Body of pancreas (tissue), 4 donors: ENCODE results near the gene RSF1. TPM values are rescaled to one million over a fixed set of nuclear protein-coding genes. Genes with fewer than 3 reads are reported as not detected.

Source experiments
- ATAC-seq: fragments of 150-250 bp; one replicate; pipeline ENCODE4 v1.9.1; 2016
- DNase-seq, 4 donors: peaks; one replicate each; pipeline ENCODE4 v3.0.0-alpha.2; 2019
- H3K27ac ChIP-seq, 4 donors: fragments of 200-600 bp; sonication (generic); 1 replicate in 3 of 4; 2 replicates in 1 of 4; pipeline versions ENCODE4 v1.5.1 to v1.6.1; 2016 to 2019; ENCODE audit warnings: mild to moderate bottlenecking in 1 of 4, mixed read lengths in 1 of 4, moderate library complexity in 1 of 4
- H3K27me3 ChIP-seq, 2 donors: fragments of 200-600 bp; sonication (generic); one replicate each; pipeline ENCODE4 v1.6.0; 2016; ENCODE audit warnings: mild to moderate bottlenecking in 1 of 2
- H3K36me3 ChIP-seq, 2 donors: fragments of 200-600 bp; sonication (generic); replicated peaks in 1 of 2; 2 replicates each; pipeline ENCODE4 v1.5.1; 2016; ENCODE audit warnings: low read depth in 2 of 2; ENCODE audit not compliant: insufficient read depth in 1 of 2
- H3K4me1 ChIP-seq: fragments of 200-600 bp; sonication (generic); one replicate; pipeline ENCODE4 v1.6.0; 2016
- H3K4me3 ChIP-seq, 2 donors: fragments of 200-600 bp; sonication (generic); 1 replicate in 1 of 2; 2 replicates in 1 of 2; pipeline ENCODE4 v1.5.1; 2016 to 2019
- H3K9me3 ChIP-seq, 3 donors: fragments of 200-600 bp; sonication (generic); 1 replicate in 2 of 3; 2 replicates in 1 of 3; pipeline ENCODE4 v1.5.1; 2016
- POLR2A ChIP-seq, 3 donors: fragments of 450-650 bp; IDR thresholded peaks; one replicate each; pipeline ENCODE4 v1.6.1; 2016; ENCODE audit warnings: antibody characterized with exemption in 3 of 3, mild to moderate bottlenecking in 2 of 3
- WGBS, 2 donors: methylation state at CpG; one replicate each; pipeline ENCODE4 v1.1.5; 2017; 5-methylcytosine and 5-hydroxymethylcytosine counted together
- intact Hi-C: fragments of 100-400 bp; cut with DNase I; formaldehyde crosslinking; loops from one replicate; pipeline ENCODE4 v1.15.1; 2023
- total RNA-seq, 2 donors: library from RNA; depleted of rRNA; stranded (reverse); fragments of >200 nt; gene quantifications; one replicate each; pipeline ENCODE4 v1.1.0, GENCODE V29; 2016
- TF ChIP-seq, protein P1 (sequence below), 7 experiments: fragments of 450-650 bp in 4 of 7; fragments of 200-600 bp in 3 of 7; sonication (generic) in 3 of 7; IDR thresholded peaks; one replicate each; pipeline ENCODE4 v1.5.1; 2016 to 2019; ENCODE audit warnings: antibody characterized with exemption in 7 of 7

The RSF1 gene
- total RNA-seq, 2 donors from 2014 or later = 18.2 to 129 TPM

- intact Hi-C loops = no loop called here
- WGBS, 2 donors = 91 to 95% methylated on average over 3 of the region's 3 CpGs
- Histone ChIP-seq H3K36me3 (no peaks in the 10 kb centered on the region), H3K4me3 (no peak overlapping the region), H3K9me3 (no peaks in the 10 kb centered on the region), H3K27ac (no peak overlapping the region), H3K27me3 (no peaks in the 10 kb centered on the region), H3K4me1 (no peaks in the 10 kb centered on the region)
- no peak for ATAC-seq
- TF ChIP-seq POLR2A (IDR thresholded peaks at IDR 0.05) = no peak
- TF ChIP-seq, protein P1, sequence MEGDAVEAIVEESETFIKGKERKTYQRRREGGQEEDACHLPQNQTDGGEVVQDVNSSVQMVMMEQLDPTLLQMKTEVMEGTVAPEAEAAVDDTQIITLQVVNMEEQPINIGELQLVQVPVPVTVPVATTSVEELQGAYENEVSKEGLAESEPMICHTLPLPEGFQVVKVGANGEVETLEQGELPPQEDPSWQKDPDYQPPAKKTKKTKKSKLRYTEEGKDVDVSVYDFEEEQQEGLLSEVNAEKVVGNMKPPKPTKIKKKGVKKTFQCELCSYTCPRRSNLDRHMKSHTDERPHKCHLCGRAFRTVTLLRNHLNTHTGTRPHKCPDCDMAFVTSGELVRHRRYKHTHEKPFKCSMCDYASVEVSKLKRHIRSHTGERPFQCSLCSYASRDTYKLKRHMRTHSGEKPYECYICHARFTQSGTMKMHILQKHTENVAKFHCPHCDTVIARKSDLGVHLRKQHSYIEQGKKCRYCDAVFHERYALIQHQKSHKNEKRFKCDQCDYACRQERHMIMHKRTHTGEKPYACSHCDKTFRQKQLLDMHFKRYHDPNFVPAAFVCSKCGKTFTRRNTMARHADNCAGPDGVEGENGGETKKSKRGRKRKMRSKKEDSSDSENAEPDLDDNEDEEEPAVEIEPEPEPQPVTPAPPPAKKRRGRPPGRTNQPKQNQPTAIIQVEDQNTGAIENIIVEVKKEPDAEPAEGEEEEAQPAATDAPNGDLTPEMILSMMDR (IDR thresholded peaks at IDR 0.05) = no peak
- DNase-seq = no peak
These were observed 158.9 kb downstream of the RSF1 start for GRCh38 chr11:77661670-77662069.

- no peaks in the 10 kb centered on the region for H3K36me3 ChIP-seq
- no peak for DNase-seq
- WGBS, 2 donors = 80 to 92% methylated on average over 1 of the region's 1 CpG
- no peak for TF ChIP-seq POLR2A (IDR thresholded peaks at IDR 0.05)
- TF ChIP-seq, protein P1 (IDR thresholded peaks at IDR 0.05) = no peak
- no peak overlapping the region for H3K27ac ChIP-seq
- ATAC-seq = no peak
- no peak overlapping the region for H3K4me3 ChIP-seq
- no peaks in the 10 kb centered on the region for H3K4me1 ChIP-seq
- no peaks in the 10 kb centered on the region for H3K27me3 ChIP-seq
- H3K9me3 ChIP-seq = no peaks in the 10 kb centered on the region
- intact Hi-C loops = no loop called here
These were observed 159.6 kb downstream of the RSF1 start for GRCh38 chr11:77660947-77661346.

- Histone ChIP-seq H3K27ac (no peak overlapping the region), H3K4me3 (no peak overlapping the region), H3K9me3 (no peaks in the 10 kb centered on the region), H3K36me3 (no peaks in the 10 kb centered on the region), H3K4me1 (no peaks in the 10 kb centered on the region), H3K27me3 (no peaks in the 10 kb centered on the region)
- TF ChIP-seq POLR2A (IDR thresholded peaks at IDR 0.05) = no peak
- TF ChIP-seq, protein P1 (IDR thresholded peaks at IDR 0.05) = no peak
- intact Hi-C loops = no loop called here
- ATAC-seq (no peak), DNase-seq (no peak)
- WGBS, 2 donors = 76 to 81% methylated on average over 4 of the region's 4 CpGs
These were observed 162.1 kb downstream of the RSF1 start for GRCh38 chr11:77658213-77659013.

DNA sequence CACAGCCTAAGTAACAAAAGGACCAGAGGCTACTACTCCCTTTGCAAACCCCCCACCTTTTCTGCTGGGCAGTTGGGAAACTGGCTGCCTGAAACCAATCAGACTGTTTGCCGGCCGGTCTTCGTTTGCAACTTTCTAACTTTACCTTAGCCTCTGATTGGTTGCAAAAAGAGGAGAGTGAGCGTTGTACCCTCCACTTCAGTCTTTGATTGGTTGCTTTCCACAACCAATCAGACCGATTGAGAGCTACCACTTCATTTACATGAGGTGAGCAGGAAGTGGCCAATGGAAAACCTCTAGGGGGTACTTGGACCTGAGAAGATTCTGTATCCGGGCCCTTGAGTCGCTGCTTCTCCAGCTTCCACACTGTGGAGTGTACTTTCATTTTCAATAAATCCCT lies 164.2 kb downstream of the RSF1 start:
- intact Hi-C loops = no loop called here
- no peak for TF ChIP-seq POLR2A (IDR thresholded peaks at IDR 0.05)
- TF ChIP-seq, protein P1 (IDR thresholded peaks at IDR 0.05) = no peak
- ATAC-seq (no peak), DNase-seq (no peak)
- Histone ChIP-seq H3K36me3 (no peaks in the 10 kb centered on the region), H3K4me1 (no peaks in the 10 kb centered on the region), H3K4me3 (no peak overlapping the region), H3K9me3 (no peaks in the 10 kb centered on the region), H3K27me3 (no peaks in the 10 kb centered on the region), H3K27ac (no peak overlapping the region)
- WGBS, 2 donors = 82 to 84% methylated on average over 7 of the region's 7 CpGs
